HG03196 (cell line): Measurements from ENCODE around the gene LTB4R2.
A peak's percentile ranks its signal among the peaks of the same experiment; 100 is the strongest.
"Not testable (repeated sequence)": the region's sequence is repeated elsewhere in the genome, so short reads cannot be mapped to it uniquely, and the experiment has no call there.

Experiments used
- ATAC-seq: cut with Tn5 transposase; IDR thresholded peaks from one replicate; pipeline ENCODE4 v1.9.1; 2021; ENCODE audit not compliant: unreplicated experiment

The LTB4R2 gene

DNA sequence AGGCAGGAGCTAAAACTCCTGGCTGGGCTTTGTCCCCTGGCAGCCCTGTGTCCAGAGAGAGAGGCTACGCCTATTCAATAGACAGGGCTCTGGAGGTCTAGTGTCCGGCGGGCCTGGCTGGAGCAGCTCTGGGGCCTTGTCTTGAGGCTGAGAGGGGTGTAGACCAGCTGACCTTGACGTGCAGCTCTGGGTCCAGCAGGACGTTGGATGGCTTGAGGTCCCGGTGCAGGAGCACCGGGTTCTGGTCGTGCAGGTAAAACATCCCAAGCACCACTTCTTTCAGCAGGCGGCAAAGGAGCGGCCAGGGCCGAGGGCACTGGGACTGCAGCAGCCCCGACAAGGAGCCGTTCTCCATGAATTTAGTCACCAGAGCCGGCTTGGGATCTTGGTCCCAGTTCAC is 28.9 kb downstream of the LTB4R2 start:
- no peak for ATAC-seq

GRCh38 chr14:24339284-24340151 is 29.6 kb downstream of the LTB4R2 start, which contains the start of gene RIPK3:
RIPK3 (minus strand) TSS chr14:24339991; CDS start chr14:24339826, 165 bp downstream.
- ATAC-seq, result peak; percentile 77

DNA sequence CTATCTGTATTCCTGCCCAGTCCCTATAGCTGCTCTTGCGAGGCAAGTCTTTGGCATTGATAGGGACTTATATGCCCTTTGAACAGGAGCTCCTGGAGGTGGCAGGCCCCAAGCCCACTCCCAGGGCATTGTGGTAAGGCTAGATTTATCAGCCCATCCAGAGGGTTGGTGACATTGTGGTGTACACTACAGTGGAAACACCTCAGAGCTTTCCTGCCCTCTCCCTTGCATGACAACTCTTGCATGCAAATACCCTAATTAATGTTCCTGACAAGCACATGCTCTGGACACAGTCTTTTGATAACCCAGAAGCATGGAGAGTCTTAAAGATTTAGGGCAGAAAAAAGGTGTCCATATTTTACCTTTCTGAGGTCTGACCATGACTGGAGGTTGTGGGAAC is 30.7 kb downstream of the LTB4R2 start:
- ATAC-seq, result no peak

- no peak for ATAC-seq
Measured at GRCh38 chr14:24342889-24343288, 32.9 kb downstream of the LTB4R2 start.

- no peak for ATAC-seq
Measured at GRCh38 chr14:24343795-24344660, 34.1 kb downstream of the LTB4R2 start.

- no peak for ATAC-seq
Measured at GRCh38 chr14:24347134-24347533, 37.2 kb downstream of the LTB4R2 start.

DNA sequence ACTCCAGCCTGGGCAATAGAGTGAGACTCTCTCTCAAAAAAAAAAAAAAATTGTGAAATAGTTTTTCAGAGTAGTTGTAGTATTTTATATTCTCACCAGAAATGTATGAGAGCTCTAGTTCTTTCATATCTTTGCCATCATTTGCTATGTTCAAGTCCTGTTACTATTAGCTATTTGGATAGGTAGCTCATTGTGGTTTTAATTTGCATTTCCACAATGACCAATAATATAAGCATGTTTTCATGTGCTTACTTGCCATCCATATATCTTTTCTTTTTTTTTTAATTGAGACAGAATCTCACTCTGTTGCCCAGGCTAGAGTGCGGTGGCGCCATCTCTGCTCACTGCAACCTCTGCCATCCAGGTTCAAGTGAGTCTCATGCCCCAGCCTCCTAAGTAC is 38.2 kb downstream of the LTB4R2 start:
- no peak for ATAC-seq

DNA sequence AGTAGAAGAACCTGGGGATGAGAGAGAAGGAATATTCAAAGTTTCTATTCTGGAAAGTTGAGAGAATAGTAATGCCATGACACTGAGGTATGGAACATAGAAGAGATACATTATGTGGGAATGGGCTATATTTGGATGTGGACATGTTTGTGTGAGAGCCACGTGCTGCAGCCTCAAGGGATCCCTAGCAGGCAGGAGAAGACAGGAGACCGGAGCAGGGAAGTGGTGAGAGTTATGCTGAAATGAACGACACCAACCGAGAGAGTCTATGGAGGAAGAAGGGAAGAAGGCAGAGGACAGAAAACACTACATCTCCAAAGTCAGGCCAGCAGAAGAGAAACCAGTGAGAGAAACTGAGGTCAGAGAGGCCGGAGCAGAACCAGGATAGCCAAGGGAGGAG is 39.8 kb downstream of the LTB4R2 start:
- ATAC-seq, result no peak

DNA sequence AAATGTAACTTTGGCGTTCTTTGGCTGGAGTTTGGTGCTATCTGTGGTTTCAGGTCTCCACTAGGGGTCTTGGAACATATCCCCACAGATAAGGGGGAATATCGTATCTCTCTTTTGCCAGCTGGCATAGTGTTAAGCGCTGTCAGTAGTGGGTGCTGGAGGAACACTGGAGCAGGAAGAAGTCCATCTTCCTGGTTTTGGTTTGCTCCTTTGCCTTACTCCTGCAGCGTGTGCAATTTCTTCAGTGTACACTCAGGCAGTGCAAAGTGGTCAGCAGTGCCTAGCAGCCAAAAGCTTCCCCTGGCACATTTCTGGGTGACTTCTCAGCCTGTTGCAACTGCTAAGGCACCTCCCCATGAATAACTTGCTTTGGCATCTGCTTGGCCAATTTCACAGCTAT is 41.6 kb downstream of the LTB4R2 start:
- ATAC-seq, result no peak

DNA sequence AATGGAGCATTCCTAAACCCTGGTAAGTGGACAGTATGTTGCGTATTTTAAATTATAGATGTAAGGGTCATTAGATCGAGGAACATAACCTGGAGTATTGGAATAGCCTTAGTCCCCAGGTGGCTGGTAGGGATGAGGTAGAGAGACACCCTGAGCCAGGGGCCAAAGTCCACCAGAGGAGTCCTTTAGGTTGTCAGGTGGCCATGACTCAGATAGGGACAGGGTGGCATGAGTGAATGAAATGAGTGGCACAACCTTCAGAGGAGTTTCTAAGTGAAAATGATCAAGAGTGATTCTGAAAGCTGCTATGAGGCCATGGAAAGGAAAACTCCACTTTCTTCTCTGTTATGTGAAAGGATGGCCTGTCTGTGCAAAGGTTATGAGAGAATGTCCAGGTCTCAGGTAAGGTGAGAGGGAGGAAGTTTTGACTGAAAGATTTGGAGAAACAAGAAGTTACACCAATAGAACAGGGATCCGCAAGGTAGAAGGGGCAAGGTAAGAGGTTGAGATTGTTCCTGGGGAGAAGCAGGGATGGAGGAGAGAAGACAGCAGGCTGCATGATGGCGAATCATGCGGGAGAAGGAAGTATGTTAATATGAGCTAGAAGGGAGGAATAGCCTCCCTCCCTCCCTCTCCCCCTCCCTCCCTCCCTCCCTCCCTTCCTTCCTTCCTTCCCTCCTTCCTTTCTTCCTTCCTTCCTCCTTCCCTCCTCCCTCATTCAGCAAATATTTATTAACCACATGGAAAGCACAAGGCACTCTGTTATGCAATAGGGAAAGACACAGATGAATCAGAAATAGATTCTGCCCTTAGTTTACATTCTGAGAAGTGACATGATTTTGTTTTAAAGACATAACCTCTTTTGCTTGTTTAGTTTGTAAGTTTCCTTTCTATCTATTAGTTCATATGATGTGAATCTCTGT is 43.9 kb downstream of the LTB4R2 start:
- no peak for ATAC-seq

DNA sequence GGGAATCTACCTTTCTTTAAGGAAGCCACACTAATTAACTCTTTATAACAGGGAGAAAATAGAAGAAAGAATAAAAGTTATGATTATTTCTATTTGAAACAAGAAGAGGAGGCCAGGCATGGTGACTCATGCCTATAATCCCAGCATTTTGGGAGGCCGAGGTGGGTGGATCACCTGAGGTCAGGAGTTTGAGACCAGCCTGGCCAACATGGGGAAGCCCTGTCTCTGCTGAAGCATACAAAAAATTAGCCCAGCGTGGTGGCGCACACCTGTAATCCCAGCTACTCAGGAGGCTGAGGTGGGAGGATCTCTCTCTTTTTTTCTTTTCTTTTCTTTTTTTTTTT is 44.5 kb downstream of the LTB4R2 start:
- not testable (repeated sequence) for ATAC-seq

DNA sequence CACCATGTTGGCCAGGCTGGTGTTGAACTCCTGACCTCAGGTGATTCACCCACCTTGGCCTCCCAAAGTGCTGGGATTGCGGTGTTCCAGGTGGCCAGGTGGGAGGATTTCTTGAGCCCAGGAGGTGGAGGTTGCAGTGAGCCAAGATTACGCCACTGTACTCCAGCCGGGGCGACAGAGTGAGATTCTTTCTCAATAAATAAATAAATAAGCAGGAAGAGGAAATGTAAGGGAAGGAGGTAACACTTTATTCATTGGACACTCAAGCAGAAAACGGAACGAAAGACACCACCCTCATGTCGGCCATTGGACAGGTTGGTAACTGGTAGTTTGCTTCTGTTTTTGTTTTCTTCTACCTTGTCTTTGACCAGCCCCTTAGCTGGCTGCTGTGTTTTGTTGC is 45.1 kb downstream of the LTB4R2 start:
- no peak for ATAC-seq

- ATAC-seq, result no peak
Measured at GRCh38 chr14:24356208-24356607, 46.3 kb downstream of the LTB4R2 start.

DNA sequence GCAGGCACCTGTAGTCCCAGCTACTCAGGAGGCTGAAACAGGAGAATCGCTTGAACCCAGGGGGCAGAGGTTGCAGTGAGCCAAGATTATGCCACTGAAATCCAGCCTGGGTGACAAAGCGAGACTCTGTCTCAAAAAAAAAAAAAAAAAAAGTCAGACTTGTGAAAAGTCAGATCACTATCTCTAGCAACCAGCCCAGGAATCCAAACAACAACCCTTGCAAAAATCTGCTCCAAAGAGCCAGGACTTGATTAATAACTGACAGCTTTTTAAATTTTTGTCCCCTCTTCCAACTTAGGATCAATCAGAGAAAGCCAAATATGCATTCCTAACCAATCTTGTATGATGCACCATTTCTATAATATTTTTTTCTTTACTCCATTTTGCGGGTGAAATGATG is 50.3 kb downstream of the LTB4R2 start:
- ATAC-seq, result no peak

- no peak for ATAC-seq
Measured at GRCh38 chr14:24361326-24361725, 51.4 kb downstream of the LTB4R2 start.
